HT-29 (cell line): ENCODE measurements around the gene CTNNB1. TPM values are rescaled to one million over a fixed set of nuclear protein-coding genes. Genes with fewer than 3 reads are reported as not detected.

ENCODE experiments used
- DNase-seq: peaks from one replicate; pipeline ENCODE4 v3.0.0-alpha.2; 2015; ENCODE audit warnings: low spot score
- total RNA-seq: library from RNA; depleted of rRNA; stranded (reverse); fragments of >200 nt; shearing (Covaris generic); gene quantifications from 2 replicates; pipeline ENCODE4 v1.2.3, GENCODE V29; 2014

Gene CTNNB1
- total RNA-seq, 1 experiment from 2014 or later = 225 TPM

- DNase-seq = no peak
Measured at GRCh38 chr3:41192885-41193284, 6.4 kb upstream of the CTNNB1 start.

DNA sequence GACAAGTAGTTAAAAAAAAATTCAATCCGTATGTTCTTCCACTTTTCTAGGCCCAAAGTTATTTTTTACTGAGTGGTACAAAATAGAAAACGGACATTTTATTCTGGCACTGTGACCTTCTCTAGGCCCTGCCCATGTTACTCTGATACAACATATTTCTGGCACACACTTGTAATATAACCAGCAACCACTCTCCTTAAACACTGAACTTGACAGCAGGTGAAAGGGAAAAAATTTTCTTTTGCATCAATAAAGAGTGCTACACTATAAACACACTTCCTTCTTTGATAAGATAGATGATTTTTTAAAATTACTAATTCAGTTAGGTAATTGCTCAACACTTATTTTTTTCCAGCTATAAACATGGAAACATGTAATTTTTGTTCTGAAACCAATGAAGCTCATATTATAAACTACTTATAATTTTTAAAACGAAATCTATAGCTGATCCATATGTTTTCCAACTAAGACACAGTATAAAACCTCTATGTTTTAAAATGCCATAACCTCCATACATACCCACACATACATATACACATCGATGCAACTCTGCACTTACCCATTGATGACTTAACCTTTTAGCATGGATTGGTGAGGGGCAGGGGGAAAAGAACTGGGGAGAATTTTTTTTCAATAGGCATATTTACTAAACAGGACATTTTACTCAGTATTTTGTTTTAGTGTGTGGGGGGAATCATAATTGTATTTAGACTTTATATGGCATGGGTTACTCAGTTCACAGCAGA is 5.3 kb upstream of the CTNNB1 start:
- no peak for DNase-seq

GRCh38 chr3:41194701-41195100 is 4.6 kb upstream of the CTNNB1 start:
- DNase-seq = no peak

- no peak for DNase-seq
Measured at GRCh38 chr3:41195946-41196345, 3.4 kb upstream of the CTNNB1 start.

DNA sequence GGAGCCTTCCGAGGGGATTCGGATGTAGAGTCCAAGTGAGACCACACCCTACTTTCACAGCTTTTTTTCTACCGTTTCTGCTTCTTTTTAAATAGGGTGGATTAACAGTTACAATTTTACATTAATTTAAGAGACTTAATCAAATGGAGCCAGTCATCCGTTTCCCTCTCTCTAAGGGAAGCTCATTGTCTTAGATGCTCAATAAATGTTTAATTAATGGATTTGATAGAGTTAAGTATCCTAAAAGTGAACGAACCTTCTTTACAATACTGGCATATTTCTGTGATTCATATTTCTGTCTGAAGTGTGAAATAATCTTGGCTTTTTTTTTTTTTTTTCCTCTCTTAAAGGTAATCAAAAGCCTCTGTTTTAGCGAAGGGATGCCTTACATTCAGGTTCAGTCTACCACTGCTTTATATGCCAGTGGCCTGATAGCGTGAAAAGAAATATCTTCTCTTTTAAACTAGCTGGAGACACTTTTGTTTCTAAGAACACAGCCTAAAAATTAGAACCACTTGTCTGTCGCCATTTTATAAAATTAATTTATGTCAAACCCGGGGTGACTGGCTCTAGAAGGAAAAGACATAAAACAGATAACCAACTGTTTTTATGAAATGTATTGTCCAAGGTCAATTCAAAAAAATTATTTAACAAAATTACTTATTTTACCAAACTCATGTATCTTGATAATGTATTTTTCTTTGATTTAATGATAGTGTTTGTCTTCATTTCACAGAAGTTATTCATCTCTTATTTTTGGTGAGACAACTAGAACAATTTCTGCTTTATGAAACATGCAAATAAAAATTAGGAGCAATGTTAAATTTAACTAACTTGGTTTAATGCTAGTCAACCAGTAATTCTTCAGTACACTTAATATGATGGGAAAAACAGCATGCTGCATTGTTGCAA is 2.5 kb upstream of the CTNNB1 start:
- no peak for DNase-seq

GRCh38 chr3:41198046-41198445 is 1.3 kb upstream of the CTNNB1 start:
- DNase-seq = no peak

DNA sequence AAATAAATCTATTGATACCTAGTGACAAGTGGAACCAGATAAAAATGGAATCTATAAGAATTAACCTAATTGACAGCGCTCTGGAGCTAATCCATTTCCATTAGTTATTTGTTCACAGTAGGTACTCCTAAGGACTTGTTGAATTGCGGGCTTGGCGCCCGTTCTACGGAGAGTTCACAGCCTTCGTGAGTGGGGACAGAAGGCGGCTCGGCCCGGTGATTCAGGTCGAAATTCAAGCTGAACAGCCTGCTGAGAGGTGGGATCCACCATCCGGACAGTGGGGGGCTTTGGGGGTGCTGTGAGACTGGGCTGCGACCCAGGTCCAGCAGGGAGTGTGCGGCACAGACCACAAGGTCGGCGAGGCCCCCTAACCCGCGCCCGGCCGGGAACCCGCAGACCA is 779 bp upstream of the CTNNB1 start:
- no peak for DNase-seq

- peak; percentile 33 for DNase-seq
Measured at GRCh38 chr3:41199866-41200668, 762 bp downstream of the CTNNB1 start.

GRCh38 chr3:41200669-41201021 is 1.3 kb downstream of the CTNNB1 start:
- peak; percentile 22 for DNase-seq

GRCh38 chr3:41202075-41202833 is 2.9 kb downstream of the CTNNB1 start:
- no peak for DNase-seq

DNA sequence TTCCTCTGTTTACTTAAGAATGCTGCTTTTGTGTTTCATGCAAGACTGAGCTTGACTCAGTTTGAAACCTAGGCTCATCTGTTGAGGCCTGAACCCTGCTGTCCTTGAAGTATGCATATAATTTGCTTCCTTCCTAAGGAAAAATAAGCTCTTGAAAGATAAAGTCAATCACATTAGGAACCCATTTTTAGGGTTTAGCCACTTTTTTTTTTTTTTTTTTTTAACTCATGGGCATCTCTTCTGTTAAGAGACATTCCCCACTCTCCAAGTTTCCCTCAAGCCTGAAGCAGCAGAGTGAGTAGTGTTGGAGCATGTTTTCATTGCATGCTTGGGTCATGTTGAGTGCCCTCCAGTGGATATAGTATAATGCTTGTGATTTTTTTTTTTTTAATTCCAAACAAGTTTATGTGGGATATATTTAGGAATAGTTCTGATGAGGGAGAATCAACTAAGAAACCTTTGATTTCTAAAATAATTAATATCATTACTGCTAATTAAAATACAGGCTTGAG is 3.6 kb downstream of the CTNNB1 start:
- peak; percentile 31 for DNase-seq

GRCh38 chr3:41204369-41204768 is 5.1 kb downstream of the CTNNB1 start:
- DNase-seq = no peak

GRCh38 chr3:41205591-41205990 is 6.3 kb downstream of the CTNNB1 start:
- no peak for DNase-seq

GRCh38 chr3:41207355-41207754 is 8.1 kb downstream of the CTNNB1 start:
- DNase-seq = no peak

GRCh38 chr3:41208507-41209220 is 9.4 kb downstream of the CTNNB1 start:
- no peak for DNase-seq

GRCh38 chr3:41209646-41210045 is 10.3 kb downstream of the CTNNB1 start:
- DNase-seq = no peak

- no peak for DNase-seq
Measured at GRCh38 chr3:41210966-41211365, 11.7 kb downstream of the CTNNB1 start.

GRCh38 chr3:41212088-41212487 is 12.8 kb downstream of the CTNNB1 start:
- DNase-seq = no peak

DNA sequence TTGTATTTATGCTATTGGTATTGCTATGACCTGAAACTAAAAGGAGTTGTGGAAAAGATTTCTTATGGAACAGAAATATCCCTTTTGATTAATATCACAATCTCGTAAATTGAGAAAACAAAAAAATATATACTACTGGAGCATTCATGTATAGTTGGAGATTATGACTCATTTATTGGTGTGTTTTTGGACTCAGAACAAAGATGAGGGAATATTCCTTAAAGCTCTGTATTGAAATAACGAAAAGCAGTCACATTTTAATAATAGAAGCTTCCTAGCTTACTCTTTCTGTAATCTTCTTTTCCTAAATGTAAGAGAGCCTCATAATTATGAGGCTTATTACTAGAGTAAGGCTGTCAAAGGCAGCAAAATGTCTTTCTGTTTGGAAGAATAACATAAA is 14.3 kb downstream of the CTNNB1 start:
- DNase-seq = no peak

- no peak for DNase-seq
Measured at GRCh38 chr3:41216422-41216821, 17.1 kb downstream of the CTNNB1 start.
